ENCODE data around the gene IGFN1.
"Not testable (repeated sequence)": the region's sequence is repeated elsewhere in the genome, so short reads cannot be mapped to it uniquely, and the experiment has no call there.

Gene IGFN1

GRCh38 chr1:201219481-201220387 lies 29.1 kb downstream of the IGFN1 start:
- DNase-seq = no peak

DNA sequence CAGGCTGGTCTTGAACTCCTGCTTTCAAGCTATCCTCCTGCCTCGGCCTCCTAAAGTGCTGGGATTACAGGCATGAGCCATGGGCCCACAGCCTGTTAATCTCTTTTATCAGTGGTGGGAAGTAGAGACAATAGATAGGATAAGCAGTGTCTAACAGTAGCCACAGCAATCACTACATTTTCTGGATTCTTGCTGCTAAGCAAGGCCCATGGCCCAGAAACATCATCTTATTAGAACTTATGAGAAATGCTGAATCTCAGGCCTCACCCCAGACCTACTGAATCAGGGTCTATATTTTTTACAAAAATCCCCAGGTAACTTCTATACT lies 29.7 kb downstream of the IGFN1 start:
- DNase-seq = no peak

DNA sequence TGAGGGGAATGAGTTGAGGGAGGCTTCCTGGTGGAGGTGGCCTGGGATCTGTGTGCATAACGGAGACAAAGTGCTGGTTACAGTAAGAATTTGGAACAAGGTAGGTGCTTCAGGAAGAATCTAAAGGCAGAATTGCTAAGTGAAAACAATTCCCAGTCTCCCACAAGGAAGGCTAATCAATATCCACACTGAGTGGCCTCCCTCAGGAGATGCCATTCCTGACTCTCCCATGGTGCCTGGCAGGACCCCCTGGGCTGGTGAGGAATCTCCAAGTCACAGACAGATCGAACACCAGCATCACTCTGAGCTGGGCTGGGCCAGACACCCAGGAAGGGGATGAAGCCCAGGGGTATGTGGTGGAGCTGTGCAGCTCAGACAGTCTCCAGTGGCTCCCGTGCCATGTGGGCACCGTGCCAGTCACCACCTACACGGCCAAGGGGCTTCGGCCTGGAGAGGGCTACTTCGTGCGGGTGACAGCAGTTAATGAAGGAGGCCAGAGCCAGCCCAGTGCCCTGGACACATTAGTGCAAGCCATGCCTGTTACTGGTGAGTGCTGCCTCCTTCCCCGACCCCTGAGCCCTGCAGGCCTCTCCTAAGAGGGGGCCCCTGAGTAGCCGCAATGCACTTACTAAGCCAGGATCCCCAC lies 30.7 kb downstream of the IGFN1 start:
- DNase-seq = no peak

DNA sequence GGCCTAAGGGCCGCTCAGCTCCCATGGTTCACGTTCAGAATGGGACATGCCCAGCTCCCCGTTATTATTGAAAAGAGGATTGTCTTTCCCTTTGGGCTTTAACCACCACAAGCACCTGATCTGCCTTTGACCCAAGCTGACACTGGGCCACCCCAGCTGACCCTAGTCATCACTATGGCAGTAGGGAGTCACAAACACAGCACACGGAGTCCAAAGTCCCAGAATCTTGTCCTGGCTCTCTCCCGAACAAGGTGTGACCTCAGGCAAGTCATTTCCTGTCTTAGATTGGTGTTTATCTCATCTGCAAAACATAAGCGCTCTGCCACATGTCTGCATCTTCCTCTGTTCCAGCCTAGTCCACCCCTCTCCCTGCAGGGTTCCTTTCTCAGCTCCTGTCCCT lies 31.5 kb downstream of the IGFN1 start:
- DNase-seq = no peak

DNA sequence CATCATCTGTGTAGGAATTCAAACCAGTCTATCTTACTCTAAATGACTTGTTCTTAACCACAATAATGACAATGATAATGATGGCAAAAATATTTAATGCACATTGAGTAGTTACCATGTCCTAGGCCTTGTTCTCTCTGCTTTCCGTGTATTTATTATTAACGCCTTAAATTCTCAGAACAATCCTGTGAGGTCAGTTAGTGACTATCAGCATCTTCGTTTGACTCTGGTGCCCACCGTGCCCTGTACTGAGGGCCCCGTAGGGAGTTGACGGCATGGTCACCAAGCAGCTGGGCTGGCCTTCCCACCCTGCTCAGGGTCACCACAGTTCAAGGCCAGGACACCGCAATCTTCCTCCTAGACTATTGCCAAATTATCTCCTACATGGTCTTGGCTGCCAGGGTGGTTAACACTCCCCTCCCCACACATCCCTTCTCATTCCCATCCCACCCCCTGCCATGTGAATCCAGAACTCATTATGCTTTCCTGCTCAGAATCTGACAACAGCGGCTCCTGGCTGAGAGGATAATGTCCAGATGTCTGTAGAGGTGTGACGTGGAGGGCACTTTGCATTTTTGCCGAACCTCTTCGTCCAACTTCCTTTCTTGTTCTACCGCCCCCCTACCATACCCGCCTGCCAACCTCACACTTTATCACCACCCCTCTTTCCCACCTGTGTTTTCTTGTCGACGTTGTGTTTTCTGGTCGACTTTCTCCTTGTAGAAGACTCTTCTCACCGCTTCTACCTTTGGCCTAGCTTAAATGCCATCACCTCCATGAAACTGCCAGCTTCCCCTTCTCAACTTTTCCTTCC lies 33.4 kb downstream of the IGFN1 start:
- DNase-seq = no peak

- no peak for DNase-seq
Measured at GRCh38 chr1:201224666-201225370, 34.2 kb downstream of the IGFN1 start.

DNA sequence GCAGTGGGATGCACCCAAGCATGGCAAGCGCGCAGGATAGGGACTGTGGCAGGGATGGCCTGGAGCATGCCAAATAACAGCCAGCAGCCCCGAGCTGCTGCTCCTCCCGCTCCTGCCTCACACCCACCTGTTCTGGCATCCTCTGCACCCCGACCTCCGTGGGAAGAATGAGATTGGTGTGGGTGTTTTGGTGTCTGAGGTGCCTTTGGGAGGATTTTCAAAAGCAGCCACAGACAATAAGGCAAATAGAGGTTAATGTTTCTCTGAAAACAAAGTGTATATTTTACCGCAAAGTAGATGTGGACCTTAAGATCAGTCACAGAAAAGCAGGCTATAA lies 35.5 kb downstream of the IGFN1 start:
- no peak for DNase-seq

DNA sequence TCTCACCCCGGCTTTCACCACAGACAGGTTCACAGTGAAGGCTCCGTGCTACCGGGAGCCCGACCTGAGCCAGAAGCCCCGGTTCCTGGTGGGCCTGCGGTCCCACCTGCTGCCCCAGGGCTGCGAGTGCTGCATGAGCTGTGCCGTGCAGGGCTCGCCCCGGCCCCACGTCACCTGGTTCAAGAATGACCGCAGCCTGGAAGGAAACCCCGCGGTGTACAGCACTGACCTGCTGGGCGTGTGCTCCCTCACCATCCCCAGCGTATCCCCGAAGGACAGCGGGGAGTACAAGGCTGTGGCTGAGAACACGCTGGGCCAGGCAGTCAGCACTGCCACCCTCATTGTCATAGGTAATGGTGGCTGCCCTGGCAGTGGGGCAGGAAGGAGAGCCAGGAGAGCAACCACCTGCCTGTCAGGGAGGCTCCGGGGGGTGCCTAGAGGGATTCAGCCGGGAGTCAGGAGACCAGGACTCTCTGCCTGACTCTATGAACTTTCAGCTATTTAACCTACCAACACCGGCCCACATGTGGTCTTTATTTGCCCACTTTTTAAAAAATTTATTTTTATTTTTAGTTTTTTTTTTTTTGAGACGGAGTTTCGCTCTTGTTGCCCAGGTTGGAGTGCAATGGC lies 36.4 kb downstream of the IGFN1 start:
- DNase-seq = no peak

GRCh38 chr1:201228011-201228983 lies 37.7 kb downstream of the IGFN1 start:
- no peak for DNase-seq

DNA sequence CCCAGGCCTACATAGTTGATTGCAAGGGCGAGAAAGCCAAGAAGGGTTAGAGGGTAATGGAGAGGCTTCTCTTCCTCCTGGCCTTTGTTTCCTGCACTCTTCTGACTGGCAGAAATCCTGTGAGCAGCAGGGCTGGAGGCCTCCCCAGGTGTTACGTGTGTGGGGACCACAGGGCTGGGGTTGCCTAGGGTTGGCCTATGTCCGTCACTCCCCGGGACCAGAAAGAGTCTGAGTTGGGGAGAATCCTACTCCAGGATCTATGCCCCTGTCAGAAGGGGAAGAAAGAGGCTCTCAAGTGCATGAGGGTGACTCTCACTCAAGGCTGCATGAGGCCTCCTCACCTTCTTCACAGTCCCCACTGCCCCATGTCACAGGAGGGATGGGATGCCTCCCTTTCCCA lies 38.5 kb downstream of the IGFN1 start:
- no peak for DNase-seq

- DNase-seq = no peak
Measured at GRCh38 chr1:201229771-201230635, 39.4 kb downstream of the IGFN1 start.

- no peak for DNase-seq
Measured at GRCh38 chr1:201230676-201231075, 40.1 kb downstream of the IGFN1 start.

DNA sequence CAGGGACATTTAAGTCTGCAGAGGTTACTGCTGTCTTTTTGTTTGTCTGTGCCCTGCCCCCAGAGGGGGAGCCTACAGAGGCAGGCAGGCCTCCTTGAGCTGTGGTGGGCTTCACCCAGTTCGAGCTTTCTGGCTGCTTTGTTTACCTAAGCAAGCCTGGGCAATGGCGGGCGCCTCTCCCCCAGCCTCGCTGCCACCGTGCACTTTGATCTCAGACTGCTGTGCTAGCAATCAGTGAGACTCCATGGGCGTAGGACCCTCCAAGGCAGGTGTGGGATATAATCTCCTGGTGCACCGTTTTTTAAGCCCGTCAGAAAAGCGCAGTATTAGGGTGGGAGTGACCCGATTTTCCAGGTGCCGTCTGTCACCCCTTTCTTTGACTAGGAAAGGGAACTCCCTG lies 49.0 kb downstream of the IGFN1 start:
- DNase-seq = not testable (repeated sequence)

DNA sequence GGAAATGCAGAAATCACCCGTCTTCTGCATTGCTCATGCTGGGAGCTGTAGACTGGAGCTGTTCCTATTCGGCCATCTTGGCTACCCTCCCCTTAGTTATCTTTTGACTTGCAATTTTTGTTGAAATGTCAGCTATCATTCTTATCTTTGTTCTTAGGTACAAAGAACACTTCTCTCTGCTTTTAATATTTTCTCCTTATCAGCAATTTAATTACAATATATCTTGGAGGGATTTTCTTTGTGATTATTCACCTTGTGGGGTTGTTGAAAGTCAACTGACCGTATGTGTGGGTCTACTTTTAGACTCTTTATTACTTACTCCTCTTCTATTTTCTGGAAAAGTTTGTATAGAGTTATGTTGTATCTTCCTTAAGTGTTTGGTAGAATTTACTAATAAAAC lies 49.5 kb downstream of the IGFN1 start:
- no peak for DNase-seq

DNA sequence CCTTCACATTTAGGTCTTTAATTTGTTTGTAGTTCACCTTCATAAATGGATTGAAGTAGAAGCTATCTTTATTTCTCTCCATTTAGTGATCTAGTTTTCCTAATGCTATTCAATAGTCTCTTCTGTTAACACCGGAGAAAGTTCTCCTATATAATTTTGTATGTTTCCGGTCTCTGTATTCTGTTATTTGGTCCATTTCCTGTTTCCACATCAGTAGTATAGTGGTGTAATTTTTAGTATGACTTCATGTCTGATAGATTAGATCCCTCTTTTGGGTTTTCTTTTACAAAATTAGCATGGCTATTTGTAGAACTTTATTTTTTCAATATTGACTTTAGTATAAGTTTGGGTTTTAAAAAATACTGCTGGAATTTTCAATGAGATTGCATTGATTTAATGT lies 51.1 kb downstream of the IGFN1 start:
- no peak for DNase-seq

DNA sequence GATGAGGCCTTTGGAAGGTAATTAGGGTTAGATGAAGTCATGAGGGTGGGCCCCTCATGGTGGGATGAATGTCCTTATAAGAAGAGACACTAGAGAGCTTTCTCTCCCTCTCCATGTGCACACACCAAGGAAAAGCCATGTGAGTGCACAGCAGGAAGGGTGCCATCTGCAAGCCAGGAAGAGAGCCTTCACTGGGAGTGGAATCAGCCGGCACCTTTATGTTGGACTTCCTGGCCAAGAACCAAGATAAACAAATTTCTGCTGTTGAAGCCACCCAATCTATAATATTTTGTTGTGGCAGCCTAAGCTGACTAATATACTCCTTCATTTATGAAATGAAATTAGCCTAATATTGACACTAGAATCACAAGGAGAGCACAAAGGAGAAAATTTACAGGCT lies 54.5 kb downstream of the IGFN1 start:
- DNase-seq = no peak

DNA sequence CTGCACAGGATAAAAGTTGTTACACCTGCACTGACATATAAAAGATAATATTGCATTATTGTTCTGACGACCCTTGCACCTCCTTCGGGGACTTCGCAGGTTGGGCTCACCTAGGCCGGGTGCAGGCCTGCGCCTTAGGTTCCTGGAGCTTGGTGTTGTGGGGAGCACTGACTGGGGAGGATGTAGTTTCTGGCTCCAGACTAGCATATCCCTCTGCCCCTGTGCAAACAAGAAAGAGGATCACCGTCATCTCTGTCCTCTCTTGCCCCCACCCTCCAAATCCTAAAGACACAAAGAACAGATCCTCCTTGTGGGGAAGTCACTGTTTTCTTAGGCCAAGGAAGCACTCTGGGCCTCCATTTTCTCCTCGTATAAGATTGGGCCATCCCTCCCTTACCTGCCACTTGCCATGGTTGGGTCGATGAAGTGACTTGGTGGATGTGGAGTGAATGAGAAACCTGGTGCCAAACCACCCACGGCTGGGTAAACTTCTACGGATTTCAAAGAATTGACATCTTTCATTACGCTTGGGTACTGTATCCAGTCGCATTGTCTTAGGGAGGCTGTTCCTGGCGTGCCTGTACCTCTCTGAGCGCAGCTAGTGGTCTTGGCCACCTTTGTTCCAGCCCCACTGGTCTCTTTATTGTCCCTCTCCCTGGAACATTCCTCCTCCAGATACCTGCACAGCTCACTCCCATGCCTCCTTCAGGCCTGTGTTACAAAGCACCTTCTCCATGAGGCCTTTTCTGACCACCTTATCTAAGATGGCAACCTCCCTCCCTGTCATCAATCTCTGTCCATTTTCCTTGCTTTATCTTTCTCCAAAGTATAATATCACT lies 58.3 kb downstream of the IGFN1 start:
- DNase-seq = no peak

GRCh38 chr1:201250326-201251011 lies 59.8 kb downstream of the IGFN1 start:
- no peak for DNase-seq

GRCh38 chr1:201251411-201251810 lies 60.8 kb downstream of the IGFN1 start:
- no peak for DNase-seq
